Adrenal gland (tissue), 5 donors: ENCODE measurements around the gene IFT57.

Source experiments
- POLR2A ChIP-seq, 2 donors: fragments of 450-650 bp; IDR thresholded peaks; one replicate each; pipeline ENCODE4 v1.6.1; 2017; ENCODE audit warnings: antibody characterized with exemption in 2 of 2, mild to moderate bottlenecking in 2 of 2, moderate library complexity in 1 of 2
- TF ChIP-seq, protein P1 (sequence below), 6 experiments: fragments of 450-650 bp in 4 of 6; fragments of 200-600 bp in 2 of 6; sonication (generic) in 1 of 6; IDR thresholded peaks; 1 replicate in 5 of 6; 2 replicates in 1 of 6; pipeline versions ENCODE4 v1.5.1 to v1.8.0; 2016 to 2021; ENCODE audit warnings: antibody characterized with exemption in 6 of 6, mild to moderate bottlenecking in 2 of 6, moderate library complexity in 1 of 6
- donor health status: DM: no; HTN: no; CAD: no.

DNA sequence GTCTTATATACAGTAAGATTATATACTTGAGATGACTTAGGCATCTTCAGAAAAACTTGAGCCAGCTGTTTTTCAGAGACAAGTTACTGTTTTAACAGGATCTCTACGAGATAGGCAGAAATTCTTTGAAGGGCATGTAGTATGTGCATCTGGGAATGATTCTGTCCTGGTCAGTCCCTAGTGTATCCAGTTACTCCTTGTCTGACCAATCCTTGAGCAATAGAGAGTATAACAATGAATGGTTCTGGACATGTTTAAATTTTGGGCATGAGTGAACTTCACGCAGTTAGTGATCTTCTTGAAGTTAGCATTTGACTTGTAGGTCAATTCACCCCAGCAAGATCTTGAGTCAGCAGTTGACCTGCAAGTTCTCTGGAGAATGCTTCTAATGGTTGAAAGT lies 49.4 kb upstream of the IFT57 start:
- TF ChIP-seq, protein P1, sequence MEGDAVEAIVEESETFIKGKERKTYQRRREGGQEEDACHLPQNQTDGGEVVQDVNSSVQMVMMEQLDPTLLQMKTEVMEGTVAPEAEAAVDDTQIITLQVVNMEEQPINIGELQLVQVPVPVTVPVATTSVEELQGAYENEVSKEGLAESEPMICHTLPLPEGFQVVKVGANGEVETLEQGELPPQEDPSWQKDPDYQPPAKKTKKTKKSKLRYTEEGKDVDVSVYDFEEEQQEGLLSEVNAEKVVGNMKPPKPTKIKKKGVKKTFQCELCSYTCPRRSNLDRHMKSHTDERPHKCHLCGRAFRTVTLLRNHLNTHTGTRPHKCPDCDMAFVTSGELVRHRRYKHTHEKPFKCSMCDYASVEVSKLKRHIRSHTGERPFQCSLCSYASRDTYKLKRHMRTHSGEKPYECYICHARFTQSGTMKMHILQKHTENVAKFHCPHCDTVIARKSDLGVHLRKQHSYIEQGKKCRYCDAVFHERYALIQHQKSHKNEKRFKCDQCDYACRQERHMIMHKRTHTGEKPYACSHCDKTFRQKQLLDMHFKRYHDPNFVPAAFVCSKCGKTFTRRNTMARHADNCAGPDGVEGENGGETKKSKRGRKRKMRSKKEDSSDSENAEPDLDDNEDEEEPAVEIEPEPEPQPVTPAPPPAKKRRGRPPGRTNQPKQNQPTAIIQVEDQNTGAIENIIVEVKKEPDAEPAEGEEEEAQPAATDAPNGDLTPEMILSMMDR (IDR thresholded peaks at IDR 0.05), result no peak
- TF ChIP-seq POLR2A (IDR thresholded peaks at IDR 0.05), result no peak
